Transverse colon (tissue), 4 donors: ENCODE measurements around the gene CBX2. TPM values are rescaled to one million over a fixed set of nuclear protein-coding genes. Genes with fewer than 3 reads are reported as not detected.

Experiments used
- DNase-seq: peaks from one replicate; pipeline ENCODE4 v3.0.0-alpha.2; 2019
- H3K27ac ChIP-seq, 4 donors: fragments of 200-600 bp; sonication (generic); 2 replicates each; pipeline ENCODE4 v1.5.1; 2016 to 2018; ENCODE audit warnings: inconsistent platforms in 4 of 4
- H3K27me3 ChIP-seq: fragments of 200-600 bp; sonication (generic); 2 replicates; pipeline ENCODE4 v1.5.1; 2017; ENCODE audit warnings: inconsistent platforms
- H3K36me3 ChIP-seq, 4 donors: fragments of 200-600 bp; sonication (generic); 2 replicates each; pipeline ENCODE4 v1.5.1; 2017 to 2019; ENCODE audit warnings: inconsistent platforms in 4 of 4
- H3K4me1 ChIP-seq, 4 donors: fragments of 200-600 bp; sonication (generic); 2 replicates each; pipeline ENCODE4 v1.5.1; 2017 to 2020; ENCODE audit warnings: inconsistent platforms in 4 of 4
- H3K4me3 ChIP-seq, 4 donors: fragments of 200-600 bp; sonication (generic); 1 replicate in 1 of 4; 2 replicates in 3 of 4; pipeline versions ENCODE4 v1.5.1 to v1.6.1; 2017 to 2019; ENCODE audit warnings: inconsistent platforms in 4 of 4
- H3K9me3 ChIP-seq, 2 donors: fragments of 200-600 bp; sonication (generic); 2 replicates each; pipeline ENCODE4 v1.5.1; 2017 to 2019; ENCODE audit warnings: inconsistent platforms in 2 of 2
- CTCF ChIP-seq, 5 experiments: fragments of 200-600 bp in 3 of 5; fragments of 450-650 bp in 2 of 5; sonication (generic) in 3 of 5; IDR thresholded peaks; 1 replicate in 2 of 5; 2 replicates in 3 of 5; pipeline ENCODE4 v1.5.1; 2016 to 2017; ENCODE audit warnings: antibody characterized with exemption in 5 of 5, inconsistent platforms in 3 of 5, mild to moderate bottlenecking in 2 of 5, moderate library complexity in 1 of 5
- EP300 ChIP-seq: sonication (generic); formaldehyde crosslinking; IDR thresholded peaks from one replicate; pipeline ENCODE4 v1.6.1; 2017; ENCODE audit warnings: antibody characterized with exemption, low read depth
- POLR2A ChIP-seq: fragments of 450-650 bp; IDR thresholded peaks from one replicate; pipeline ENCODE4 v1.6.1; 2016; ENCODE audit warnings: antibody characterized with exemption, mild to moderate bottlenecking, moderate library complexity
- POLR2AphosphoS5 ChIP-seq, 3 donors: sonication (generic); formaldehyde crosslinking; IDR thresholded peaks; one replicate each; pipeline ENCODE4 v1.6.1; 2016; ENCODE audit warnings: antibody characterized with exemption in 3 of 3
- WGBS, 2 donors: methylation state at CpG; one replicate each; pipeline ENCODE4 v1.1.5; 2018; ENCODE audit warnings: low coverage in 1 of 2; 5-methylcytosine and 5-hydroxymethylcytosine counted together
- in situ Hi-C, 4 donors: fragments of 200-750 bp; cut with MboI; loops; one replicate each; pipeline versions ENCODE4 v1.15.0 to v1.15.1; 2017; ENCODE audit warnings: low sequenced_read_pairs in 3 of 4, low pct_ligation_motif_present in 1 of 4, low pct_unique_long_range_greater_than_20kb in 1 of 4
- intact Hi-C: fragments of 100-400 bp; cut with DNase I; formaldehyde crosslinking; loops from one replicate; pipeline ENCODE4 v1.15.1; 2023; ENCODE audit warnings: low total_unique reads
- total RNA-seq, 4 donors: library from RNA; depleted of rRNA; stranded (reverse); fragments of >200 nt; gene quantifications; one replicate each; pipeline ENCODE4 v1.1.0, GENCODE V29; 2016

CBX2 gene
- total RNA-seq, 4 donors from 2014 or later, result 0.27 to 0.64 TPM; not detected in 2

GRCh38 chr17:79811011-79811867 lies 33.3 kb downstream of the CBX2 start:
- H3K36me3 ChIP-seq, result no peaks in the 10 kb centered on the region
- no peak overlapping the region for H3K4me3 ChIP-seq
- intact Hi-C loops, result no loop called here

GRCh38 chr17:79811868-79812352 lies 34.0 kb downstream of the CBX2 start:
- H3K4me1 ChIP-seq, result peaks cover 25 to 58% (median 55%) of the 10 kb centered on the region in 4 donors
- H3K4me3 ChIP-seq, result peak overlapping the region in 1 of 4 donors; percentile 39

More at GRCh38 chr17:79811011-79811867, 33.3 kb downstream of the CBX2 start:
- H3K4me1 ChIP-seq, result peaks cover 25 to 58% (median 55%) of the 10 kb centered on the region in 4 donors
- TF ChIP-seq CTCF (IDR thresholded peaks at IDR 0.05) (peak; percentile 40 to 75 (median 52)), EP300 (no peak), POLR2A (no peak)
- in situ Hi-C loops, result loop anchor here in 2 of 4 donors (25.0 kb wide), 1 partner anchor 176 kb away; no protein-coding TSS in a partner anchor
- peaks cover 99% of the 10 kb centered on the region for H3K27me3 ChIP-seq
- WGBS, 2 donors, result 3% methylated on average over 47 of the region's 66 CpGs; no CpG with 5 or more reads in 1 of the 2 donors
- DNase-seq, result no peak
- no peak overlapping the region for H3K27ac ChIP-seq
- H3K9me3 ChIP-seq, result no peaks in the 10 kb centered on the region

GRCh38 chr17:79812353-79813258 lies 34.7 kb downstream of the CBX2 start:
- intact Hi-C loops (no loop called here), in situ Hi-C loops (loop anchor here in 2 of 4 donors (25.0 kb wide), 1 partner anchor 175 kb away; no protein-coding TSS in a partner anchor)
- peak; percentile 16 for DNase-seq
- Histone ChIP-seq H3K27ac (no peak overlapping the region), H3K9me3 (no peaks in the 10 kb centered on the region), H3K36me3 (no peaks in the 10 kb centered on the region), H3K4me3 (peak overlapping the region in 3 of 4 donors; percentile 15 to 39 (median 35)), H3K4me1 (peaks cover 25 to 58% (median 55%) of the 10 kb centered on the region in 4 donors), H3K27me3 (peaks cover 99% of the 10 kb centered on the region)
- no peak for TF ChIP-seq POLR2A
- peak in 1 of 3 donors; percentile 41 for TF ChIP-seq POLR2AphosphoS5 (IDR thresholded peaks at IDR 0.05)
- WGBS, 2 donors, result 5 to 8% methylated on average over 7 to 43 of the region's 72 CpGs

More at GRCh38 chr17:79811868-79812352, 34.0 kb downstream of the CBX2 start:
- TF ChIP-seq POLR2AphosphoS5 (IDR thresholded peaks at IDR 0.05) (no peak), EP300 (no peak), POLR2A (no peak), CTCF (IDR thresholded peaks at IDR 0.05) (no peak)
- Histone ChIP-seq H3K9me3 (no peaks in the 10 kb centered on the region), H3K27ac (no peak overlapping the region), H3K27me3 (peaks cover 99% of the 10 kb centered on the region), H3K36me3 (no peaks in the 10 kb centered on the region)
- in situ Hi-C loops (loop anchor here in 2 of 4 donors (25.0 kb wide), 1 partner anchor 175 kb away; no protein-coding TSS in a partner anchor), intact Hi-C loops (no loop called here)
- WGBS, 2 donors, result 7% methylated on average over 20 of the region's 20 CpGs; no CpG with 5 or more reads in 1 of the 2 donors
- DNase-seq, result no peak

GRCh38 chr17:79813297-79814126 lies 35.6 kb downstream of the CBX2 start:
- Histone ChIP-seq H3K4me1 (peaks cover 25 to 58% (median 55%) of the 10 kb centered on the region in 4 donors), H3K27me3 (peaks cover 90% of the 10 kb centered on the region), H3K4me3 (peak overlapping the region in 3 of 4 donors; percentile 15 to 39 (median 35)), H3K9me3 (no peaks in the 10 kb centered on the region), H3K36me3 (no peaks in the 10 kb centered on the region), H3K27ac (no peak overlapping the region)
- TF ChIP-seq POLR2A, result no peak
- no peak for TF ChIP-seq POLR2AphosphoS5 (IDR thresholded peaks at IDR 0.05)
- TF ChIP-seq EP300, result no peak
- 9% methylated on average over 23 of the region's 89 CpGs; no CpG with 5 or more reads in 1 of the 2 donors for WGBS, 2 donors
- peak; percentile 23 for DNase-seq
- in situ Hi-C loops, result loop anchor here in 2 of 4 donors (25.0 kb wide), 1 partner anchor 174 kb away; no protein-coding TSS in a partner anchor
- intact Hi-C loops, result no loop called here
